Breast epithelium (tissue), 3 donors: ENCODE measurements around the gene GTF2E1.

Source experiments
- POLR2A ChIP-seq: fragments of 450-650 bp; IDR thresholded peaks from one replicate; pipeline ENCODE4 v1.6.1; 2016; ENCODE audit warnings: antibody characterized with exemption, mild to moderate bottlenecking, moderate library complexity
- TF ChIP-seq, protein P1 (sequence below), 3 donors: fragments of 450-650 bp; IDR thresholded peaks; one replicate each; pipeline ENCODE4 v1.5.1; 2016 to 2017; ENCODE audit warnings: antibody characterized with exemption in 3 of 3, mild to moderate bottlenecking in 3 of 3, moderate library complexity in 3 of 3

GRCh38 chr3:120699333-120699732 is 43.2 kb upstream of the GTF2E1 start:
- no peak for TF ChIP-seq POLR2A
- TF ChIP-seq, protein P1, sequence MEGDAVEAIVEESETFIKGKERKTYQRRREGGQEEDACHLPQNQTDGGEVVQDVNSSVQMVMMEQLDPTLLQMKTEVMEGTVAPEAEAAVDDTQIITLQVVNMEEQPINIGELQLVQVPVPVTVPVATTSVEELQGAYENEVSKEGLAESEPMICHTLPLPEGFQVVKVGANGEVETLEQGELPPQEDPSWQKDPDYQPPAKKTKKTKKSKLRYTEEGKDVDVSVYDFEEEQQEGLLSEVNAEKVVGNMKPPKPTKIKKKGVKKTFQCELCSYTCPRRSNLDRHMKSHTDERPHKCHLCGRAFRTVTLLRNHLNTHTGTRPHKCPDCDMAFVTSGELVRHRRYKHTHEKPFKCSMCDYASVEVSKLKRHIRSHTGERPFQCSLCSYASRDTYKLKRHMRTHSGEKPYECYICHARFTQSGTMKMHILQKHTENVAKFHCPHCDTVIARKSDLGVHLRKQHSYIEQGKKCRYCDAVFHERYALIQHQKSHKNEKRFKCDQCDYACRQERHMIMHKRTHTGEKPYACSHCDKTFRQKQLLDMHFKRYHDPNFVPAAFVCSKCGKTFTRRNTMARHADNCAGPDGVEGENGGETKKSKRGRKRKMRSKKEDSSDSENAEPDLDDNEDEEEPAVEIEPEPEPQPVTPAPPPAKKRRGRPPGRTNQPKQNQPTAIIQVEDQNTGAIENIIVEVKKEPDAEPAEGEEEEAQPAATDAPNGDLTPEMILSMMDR (IDR thresholded peaks at IDR 0.05): no peak
